ENCODE results near the gene MDM1. TPM values are rescaled to one million over a fixed set of nuclear protein-coding genes. Genes with fewer than 3 reads are reported as not detected.

Gene MDM1
- total RNA-seq, 1 experiment from 2014 or later = 10.6 TPM

GRCh38 chr12:68326716-68327115 lies 5.4 kb downstream of the MDM1 start:
- DNase-seq = no peak
- H3K4ac ChIP-seq (ENCODE audit: low read depth, low read length) = no peak overlapping the region
- Mint-ChIP-seq H3K27ac (no peak overlapping the region), H3K27me3 (ENCODE audit: low read depth) (no peaks in the 10 kb centered on the region; the same call in 1 of the 2 replicates), H3K36me3 (ENCODE audit: insufficient read depth in 1 of 3, low read depth in 3 of 3) (peaks cover 0 to 11% (median 5%) of the 10 kb centered on the region in 3 experiments; a peak in 4 of 7 replicates), H3K9me3 (no peaks in the 10 kb centered on the region), H3K4me3 (no peak overlapping the region), H3K4me1 (peaks cover 25% of the 10 kb centered on the region in 2 experiments)
- H3K23ac ChIP-seq (ENCODE audit: insufficient read length, low read depth, low read length) = no peak overlapping the region
- H3T11ph ChIP-seq (ENCODE audit: low read length) = no peak overlapping the region
- H2BK120ac ChIP-seq (ENCODE audit: low read depth, low read length, poor library complexity, severe bottlenecking) = no peak overlapping the region
- no peak overlapping the region for H2BK5ac ChIP-seq (ENCODE audit: insufficient read length, low read length)
- H3K9ac ChIP-seq (ENCODE audit: extremely low read depth, insufficient read length, low read length) = no peak overlapping the region
- no peak overlapping the region for H3K4me2 ChIP-seq (ENCODE audit: insufficient read depth, insufficient read length, low read length)
- no peak overlapping the region for H3K18ac ChIP-seq (ENCODE audit: insufficient read length, low read depth, low read length)
- H4K20me1 ChIP-seq (ENCODE audit: control insufficient read depth, insufficient read depth, insufficient read length) = no peaks in the 10 kb centered on the region
- H2BK12ac ChIP-seq (ENCODE audit: insufficient read length, low read depth, low read length) = no peak overlapping the region
- no peak overlapping the region for H4K91ac ChIP-seq (ENCODE audit: insufficient read length, low read depth, low read length)
- H3K4me1 ChIP-seq (ENCODE audit: insufficient read depth, low read length) = no peaks in the 10 kb centered on the region
- H3K79me2 ChIP-seq (ENCODE audit: insufficient read depth, low read length) = no peaks in the 10 kb centered on the region
- H2BK15ac ChIP-seq (ENCODE audit: low read depth, low read length) = no peak overlapping the region
- no peaks in the 10 kb centered on the region for H3K79me1 ChIP-seq (ENCODE audit: insufficient read depth, low read depth, low read length, poor library complexity, severe bottlenecking)
- no CpG with 5 or more reads among the region's 3 CpGs for WGBS (ENCODE audit: extremely low coverage, insufficient read length, low lambda C conversion rate)
- no peak overlapping the region for H4K5ac ChIP-seq (ENCODE audit: insufficient read length, low read depth, low read length)
- no peak overlapping the region for H2AFZ ChIP-seq (ENCODE audit: low read length)
- H3K9me3 ChIP-seq (ENCODE audit: control insufficient read depth, low read depth, low read length) = no peaks in the 10 kb centered on the region
- no peak overlapping the region for H4K8ac ChIP-seq (replicated peaks; ENCODE audit: insufficient read length, low read depth, low read length)
- no peak overlapping the region for H3K56ac ChIP-seq (ENCODE audit: insufficient read length, low read depth, low read length)
- H3K27me3 ChIP-seq (ENCODE audit: insufficient read depth, low read length) = no peaks in the 10 kb centered on the region
- H3K27ac ChIP-seq (ENCODE audit: insufficient read length, low read depth, low read length) = no peak overlapping the region
- TF ChIP-seq CTCF (conservative IDR thresholded peaks at IDR 0.05) = no peak
- no peak overlapping the region for H2BK20ac ChIP-seq (ENCODE audit: low read depth, low read length, poor library complexity, severe bottlenecking)
- no peak overlapping the region for H2AK5ac ChIP-seq (ENCODE audit: insufficient read length, low read length)
- H3K23me2 ChIP-seq (ENCODE audit: insufficient read length, low read depth, low read length, poor library complexity, severe bottlenecking) = peaks cover 4% of the 10 kb centered on the region
- no peak overlapping the region for H3K14ac ChIP-seq (ENCODE audit: insufficient read depth, low read length)

All from H9 (cell line).